IPS-20b (cell line): ENCODE measurements around the gene RET.

Experiments
- H3K27ac ChIP-seq: one replicate; pipeline ENCODE4 v1.5.1; 2013; ENCODE audit warnings: low read length
- H3K27me3 ChIP-seq: 2 replicates; pipeline ENCODE4 v1.6.1; 2013; ENCODE audit warnings: mild to moderate bottlenecking, low read length, inconsistent platforms; ENCODE audit not compliant: insufficient read depth
- H3K36me3 ChIP-seq: 2 replicates; pipeline ENCODE4 v1.6.1; 2013; ENCODE audit warnings: low read depth, mild to moderate bottlenecking, inconsistent platforms, low read length, moderate library complexity; ENCODE audit not compliant: insufficient read depth
- H3K4me1 ChIP-seq: 2 replicates; pipeline ENCODE4 v1.6.1; 2013; ENCODE audit warnings: mild to moderate bottlenecking, control low read depth, inconsistent platforms, low read length, moderate library complexity; ENCODE audit not compliant: insufficient read depth
- H3K4me3 ChIP-seq: 2 replicates; pipeline ENCODE4 v1.5.1; 2013; ENCODE audit warnings: mild to moderate bottlenecking, low read length, inconsistent platforms
- H3K9ac ChIP-seq: 2 replicates; pipeline ENCODE4 v1.6.1; 2013; ENCODE audit warnings: low read depth, mild to moderate bottlenecking, inconsistent platforms, low read length, moderate library complexity
- H3K9me3 ChIP-seq: 2 replicates; pipeline ENCODE4 v1.6.1; 2013; ENCODE audit warnings: mild to moderate bottlenecking, low read depth, low read length, inconsistent platforms; ENCODE audit not compliant: insufficient read depth

Gene RET

GRCh38 chr10:43160046-43160920, 83.4 kb downstream of the RET start:
- no peaks in the 10 kb centered on the region for H3K27me3 ChIP-seq
- no peak overlapping the region for H3K27ac ChIP-seq
- H3K9ac ChIP-seq, result no peak overlapping the region
- H3K4me1 ChIP-seq, result no peaks in the 10 kb centered on the region
- no peak overlapping the region for H3K4me3 ChIP-seq
- H3K9me3 ChIP-seq, result no peaks in the 10 kb centered on the region
- H3K36me3 ChIP-seq, result no peaks in the 10 kb centered on the region; the same call in 1 of the 2 replicates

GRCh38 chr10:43160921-43161255, 84.0 kb downstream of the RET start:
- Histone ChIP-seq H3K27me3 (no peaks in the 10 kb centered on the region), H3K4me1 (no peaks in the 10 kb centered on the region), H3K4me3 (no peak overlapping the region), H3K27ac (no peak overlapping the region), H3K36me3 (no peaks in the 10 kb centered on the region; the same call in 1 of the 2 replicates), H3K9ac (no peak overlapping the region), H3K9me3 (no peaks in the 10 kb centered on the region)

GRCh38 chr10:43162604-43163003, 85.7 kb downstream of the RET start:
- H3K9me3 ChIP-seq, result no peaks in the 10 kb centered on the region
- H3K36me3 ChIP-seq, result no peaks in the 10 kb centered on the region; the same call in 1 of the 2 replicates
- H3K4me1 ChIP-seq, result no peaks in the 10 kb centered on the region; the same call in 1 of the 2 replicates
- no peak overlapping the region for H3K27ac ChIP-seq
- no peak overlapping the region for H3K4me3 ChIP-seq
- no peak overlapping the region for H3K9ac ChIP-seq
- H3K27me3 ChIP-seq, result no peaks in the 10 kb centered on the region

- Histone ChIP-seq H3K9ac (no peak overlapping the region), H3K4me1 (no peaks in the 10 kb centered on the region; the same call in 1 of the 2 replicates), H3K4me3 (no peak overlapping the region), H3K27ac (no peak overlapping the region), H3K27me3 (no peaks in the 10 kb centered on the region), H3K9me3 (no peaks in the 10 kb centered on the region), H3K36me3 (no peaks in the 10 kb centered on the region; the same call in 1 of the 2 replicates)
Observed at GRCh38 chr10:43166207-43166879, 89.5 kb downstream of the RET start.

DNA sequence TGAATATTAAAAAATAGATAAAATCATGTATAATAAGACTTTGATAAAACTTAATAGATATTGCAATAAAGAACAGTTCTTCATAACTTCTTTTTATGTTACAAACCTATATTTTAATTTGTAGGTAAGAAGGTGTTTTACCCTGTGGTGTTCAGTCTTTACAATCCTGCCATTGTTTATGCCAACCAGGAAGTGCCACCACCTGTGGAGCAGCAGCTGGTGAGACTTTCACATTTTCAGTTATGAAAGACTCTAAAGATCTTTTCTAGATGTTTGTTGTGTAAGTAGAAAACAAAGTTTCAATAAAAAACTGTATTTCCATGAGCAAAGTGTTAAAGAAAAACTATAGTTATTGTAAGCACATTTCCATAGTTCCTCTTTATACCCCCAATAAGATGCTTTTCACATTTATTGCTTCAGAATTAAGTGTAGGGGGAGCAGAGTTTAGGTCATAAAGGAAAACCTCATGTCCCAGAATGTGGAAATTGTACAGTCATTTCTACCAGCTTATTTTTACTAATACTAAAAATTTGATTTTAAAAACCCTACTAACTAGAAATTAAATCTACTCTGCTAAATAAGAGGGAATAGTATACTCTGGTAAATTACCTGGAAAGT, 90.1 kb downstream of the RET start:
- Histone ChIP-seq H3K4me3 (no peak overlapping the region), H3K9ac (no peak overlapping the region), H3K4me1 (peaks cover 4% of the 10 kb centered on the region; the same call in 1 of the 2 replicates), H3K36me3 (no peaks in the 10 kb centered on the region; the same call in 1 of the 2 replicates), H3K27me3 (no peaks in the 10 kb centered on the region), H3K9me3 (no peaks in the 10 kb centered on the region), H3K27ac (no peak overlapping the region)

DNA sequence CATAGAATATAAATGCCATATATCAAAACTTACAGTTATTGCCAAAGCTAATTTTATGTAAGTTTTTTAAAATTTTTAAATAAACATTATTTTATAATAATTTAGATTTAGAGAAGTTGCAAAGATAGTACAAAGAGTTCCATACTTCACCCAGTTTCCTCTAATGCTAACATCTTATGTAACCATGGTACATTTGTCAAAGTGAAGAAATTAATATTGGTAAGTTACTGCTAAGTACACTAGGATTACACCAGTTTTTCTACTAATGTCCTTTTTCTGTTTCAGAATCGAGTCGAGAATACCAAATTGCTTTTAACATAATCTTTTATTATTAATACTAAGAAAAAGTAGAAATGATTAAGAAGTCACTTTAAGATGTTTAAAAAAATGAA, 90.6 kb downstream of the RET start:
- H3K9me3 ChIP-seq, result no peaks in the 10 kb centered on the region
- H3K27ac ChIP-seq, result no peak overlapping the region
- H3K27me3 ChIP-seq, result no peaks in the 10 kb centered on the region
- peaks cover 5% of the 10 kb centered on the region; the same call in 1 of the 2 replicates for H3K4me1 ChIP-seq
- H3K36me3 ChIP-seq, result no peaks in the 10 kb centered on the region; the same call in 1 of the 2 replicates
- H3K4me3 ChIP-seq, result no peak overlapping the region
- no peak overlapping the region for H3K9ac ChIP-seq

- no peaks in the 10 kb centered on the region for H3K27me3 ChIP-seq
Observed at GRCh38 chr10:43170491-43170890, 93.6 kb downstream of the RET start.

DNA sequence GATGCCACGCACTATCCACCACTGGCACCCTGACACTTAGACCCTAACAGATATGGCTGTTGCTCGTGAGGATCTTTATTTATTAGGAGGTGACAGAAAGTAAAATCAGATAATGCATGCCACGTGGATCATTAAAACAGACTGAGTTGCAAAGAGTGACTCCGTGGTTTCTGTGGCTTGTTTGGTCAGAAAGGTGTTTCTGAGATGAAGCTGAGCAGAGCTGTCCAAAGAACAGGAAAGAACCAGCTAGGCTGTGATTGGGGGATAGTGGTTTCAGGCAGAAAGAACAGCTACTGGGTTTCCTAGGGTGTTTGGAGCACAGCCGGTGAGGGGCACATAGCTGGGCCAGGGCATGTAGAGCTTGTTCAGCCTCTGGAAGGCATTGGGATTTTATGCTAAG, 95.8 kb downstream of the RET start:
- no peak overlapping the region for H3K9ac ChIP-seq
- no peaks in the 10 kb centered on the region for H3K27me3 ChIP-seq
- peaks cover 5% of the 10 kb centered on the region; the same call in 1 of the 2 replicates for H3K4me1 ChIP-seq
- no peak overlapping the region for H3K27ac ChIP-seq
- H3K4me3 ChIP-seq, result no peak overlapping the region
- H3K9me3 ChIP-seq, result no peaks in the 10 kb centered on the region
- no peaks in the 10 kb centered on the region for H3K36me3 ChIP-seq

More at GRCh38 chr10:43170491-43170890, 93.6 kb downstream of the RET start:
- Histone ChIP-seq H3K9me3 (no peaks in the 10 kb centered on the region), H3K9ac (no peak overlapping the region), H3K36me3 (no peaks in the 10 kb centered on the region), H3K4me1 (peaks cover 5% of the 10 kb centered on the region; the same call in 1 of the 2 replicates), H3K4me3 (no peak overlapping the region), H3K27ac (no peak overlapping the region)

DNA sequence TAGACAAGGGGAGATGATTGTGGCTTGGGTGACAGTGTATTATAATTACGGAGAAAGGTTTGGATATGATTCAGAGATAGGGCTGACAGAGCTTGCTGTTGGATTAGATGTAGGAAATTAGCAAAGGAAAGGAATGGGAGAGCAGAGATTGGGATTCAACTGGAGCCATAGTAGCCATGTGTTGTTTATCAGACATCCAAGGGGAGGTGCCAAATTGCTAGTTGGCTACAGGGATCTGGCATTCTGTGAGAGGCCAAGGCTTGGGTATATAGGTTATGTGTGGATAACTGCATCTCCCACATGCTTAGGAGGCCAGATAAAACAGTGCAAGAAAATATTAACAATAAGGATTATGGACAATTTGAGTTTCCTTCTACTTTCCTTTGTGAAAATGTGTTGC, 96.3 kb downstream of the RET start:
- Histone ChIP-seq H3K4me3 (no peak overlapping the region), H3K9ac (no peak overlapping the region), H3K36me3 (no peaks in the 10 kb centered on the region), H3K9me3 (no peaks in the 10 kb centered on the region), H3K27me3 (no peaks in the 10 kb centered on the region), H3K4me1 (peaks cover 5% of the 10 kb centered on the region; the same call in 1 of the 2 replicates), H3K27ac (no peak overlapping the region)

DNA sequence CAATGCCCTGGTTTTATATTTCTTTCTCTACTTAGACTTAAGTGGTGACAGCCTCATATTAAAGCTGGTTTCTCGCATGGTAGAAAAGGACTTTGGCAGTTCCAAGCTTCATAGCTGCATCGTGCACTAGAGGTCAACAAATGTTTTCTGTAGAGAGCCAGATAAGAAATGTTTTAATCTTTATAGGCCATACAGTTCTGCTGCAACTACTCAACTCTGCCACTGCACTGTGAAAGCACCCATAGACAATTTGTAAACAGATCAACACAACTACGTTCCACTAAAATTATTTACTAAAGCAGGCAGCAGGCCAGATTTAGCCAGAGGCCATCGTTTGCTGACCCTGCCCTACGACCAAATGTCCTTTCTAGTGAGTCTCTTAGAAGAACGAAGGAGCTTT, 98.1 kb downstream of the RET start:
- Histone ChIP-seq H3K4me3 (no peak overlapping the region), H3K4me1 (peaks cover 5% of the 10 kb centered on the region; the same call in 1 of the 2 replicates), H3K36me3 (no peaks in the 10 kb centered on the region), H3K27ac (no peak overlapping the region), H3K27me3 (no peaks in the 10 kb centered on the region), H3K9ac (no peak overlapping the region), H3K9me3 (no peaks in the 10 kb centered on the region)

DNA sequence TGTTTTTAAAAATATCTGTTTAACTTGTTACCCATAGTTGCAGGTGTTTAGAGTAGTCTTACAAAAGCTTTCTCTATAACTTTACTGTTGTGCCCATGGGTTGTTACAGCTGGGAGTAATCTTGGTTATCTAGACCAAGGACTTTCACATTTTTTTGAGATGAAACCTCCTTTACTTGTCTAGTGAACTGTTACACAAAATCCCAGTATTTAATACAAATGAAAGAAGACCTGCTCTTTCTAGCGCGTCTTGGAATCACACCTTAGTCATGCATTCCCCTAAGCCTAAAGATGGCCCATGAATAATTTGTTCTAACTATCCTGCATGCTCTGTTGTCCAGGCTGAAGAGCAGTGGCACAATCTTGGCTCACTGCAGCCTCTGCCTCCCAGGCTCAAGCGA, 99.4 kb downstream of the RET start:
- Histone ChIP-seq H3K9ac (no peak overlapping the region), H3K36me3 (no peaks in the 10 kb centered on the region), H3K4me3 (no peak overlapping the region), H3K4me1 (peaks cover 5% of the 10 kb centered on the region; the same call in 1 of the 2 replicates), H3K27ac (no peak overlapping the region), H3K9me3 (no peaks in the 10 kb centered on the region), H3K27me3 (no peaks in the 10 kb centered on the region)
